ENCODE measurements around the gene TSC22D2.

TSC22D2 gene

DNA sequence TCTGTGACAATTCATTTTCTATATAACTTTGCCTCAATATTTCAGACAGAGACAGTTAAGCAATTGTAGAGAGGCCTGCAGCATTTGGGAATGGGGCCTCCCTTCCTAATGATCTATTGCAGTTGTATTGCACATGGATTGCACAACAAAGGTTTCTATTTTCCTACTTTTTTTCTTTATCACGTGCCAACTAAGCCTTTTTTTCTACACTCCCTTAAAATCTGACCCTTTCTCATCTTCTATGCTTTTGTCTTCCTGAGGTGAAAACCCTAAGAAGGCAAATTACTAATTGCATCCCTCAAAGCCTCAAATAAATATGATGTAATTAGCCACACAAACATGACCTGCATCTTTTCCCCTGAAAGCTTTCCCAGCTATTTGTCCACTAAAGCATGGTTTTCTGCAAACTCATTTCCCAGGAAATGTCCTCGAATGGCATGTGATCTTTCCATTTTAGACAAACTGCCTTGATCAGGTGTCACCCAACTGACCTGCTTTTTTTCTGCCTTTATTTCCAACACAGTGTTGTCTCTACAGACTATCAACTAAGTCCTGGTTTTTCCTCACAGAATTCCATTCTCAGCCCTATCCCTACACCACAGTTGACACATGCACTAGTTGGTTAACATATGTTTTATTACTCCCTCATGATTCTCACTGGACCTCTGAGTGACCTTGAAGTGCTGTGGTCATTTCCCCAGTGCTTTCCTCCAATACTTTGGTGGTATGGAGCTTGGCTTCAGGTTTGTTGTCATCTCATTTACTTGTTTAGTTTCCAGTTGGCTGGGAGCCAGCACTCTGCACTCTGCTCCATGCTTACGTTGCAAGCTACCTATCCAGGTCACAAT lies 31.9 kb upstream of the TSC22D2 start:
- Histone ChIP-seq H3K9me3 (ENCODE audit: severe bottlenecking) (no peaks in the 10 kb centered on the region), H3K36me3 (ENCODE audit: low read depth) (no peaks in the 10 kb centered on the region), H3K4me3 (ENCODE audit: severe bottlenecking) (no peak overlapping the region), H3K27me3 (ENCODE audit: insufficient read depth, poor library complexity, severe bottlenecking) (no peaks in the 10 kb centered on the region), H3K27ac (ENCODE audit: poor library complexity, severe bottlenecking) (peak overlapping the region; percentile 11), H3K4me1 (ENCODE audit: insufficient read depth, poor library complexity, severe bottlenecking) (peaks cover 34% of the 10 kb centered on the region)
- DNase-seq (ENCODE audit: low spot score) (no peak), ATAC-seq (ENCODE audit: low read depth) (no peak)
- TF ChIP-seq, protein P1, sequence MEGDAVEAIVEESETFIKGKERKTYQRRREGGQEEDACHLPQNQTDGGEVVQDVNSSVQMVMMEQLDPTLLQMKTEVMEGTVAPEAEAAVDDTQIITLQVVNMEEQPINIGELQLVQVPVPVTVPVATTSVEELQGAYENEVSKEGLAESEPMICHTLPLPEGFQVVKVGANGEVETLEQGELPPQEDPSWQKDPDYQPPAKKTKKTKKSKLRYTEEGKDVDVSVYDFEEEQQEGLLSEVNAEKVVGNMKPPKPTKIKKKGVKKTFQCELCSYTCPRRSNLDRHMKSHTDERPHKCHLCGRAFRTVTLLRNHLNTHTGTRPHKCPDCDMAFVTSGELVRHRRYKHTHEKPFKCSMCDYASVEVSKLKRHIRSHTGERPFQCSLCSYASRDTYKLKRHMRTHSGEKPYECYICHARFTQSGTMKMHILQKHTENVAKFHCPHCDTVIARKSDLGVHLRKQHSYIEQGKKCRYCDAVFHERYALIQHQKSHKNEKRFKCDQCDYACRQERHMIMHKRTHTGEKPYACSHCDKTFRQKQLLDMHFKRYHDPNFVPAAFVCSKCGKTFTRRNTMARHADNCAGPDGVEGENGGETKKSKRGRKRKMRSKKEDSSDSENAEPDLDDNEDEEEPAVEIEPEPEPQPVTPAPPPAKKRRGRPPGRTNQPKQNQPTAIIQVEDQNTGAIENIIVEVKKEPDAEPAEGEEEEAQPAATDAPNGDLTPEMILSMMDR (IDR thresholded peaks at IDR 0.05; ENCODE audit: poor library complexity, severe bottlenecking) = no peak

DNA sequence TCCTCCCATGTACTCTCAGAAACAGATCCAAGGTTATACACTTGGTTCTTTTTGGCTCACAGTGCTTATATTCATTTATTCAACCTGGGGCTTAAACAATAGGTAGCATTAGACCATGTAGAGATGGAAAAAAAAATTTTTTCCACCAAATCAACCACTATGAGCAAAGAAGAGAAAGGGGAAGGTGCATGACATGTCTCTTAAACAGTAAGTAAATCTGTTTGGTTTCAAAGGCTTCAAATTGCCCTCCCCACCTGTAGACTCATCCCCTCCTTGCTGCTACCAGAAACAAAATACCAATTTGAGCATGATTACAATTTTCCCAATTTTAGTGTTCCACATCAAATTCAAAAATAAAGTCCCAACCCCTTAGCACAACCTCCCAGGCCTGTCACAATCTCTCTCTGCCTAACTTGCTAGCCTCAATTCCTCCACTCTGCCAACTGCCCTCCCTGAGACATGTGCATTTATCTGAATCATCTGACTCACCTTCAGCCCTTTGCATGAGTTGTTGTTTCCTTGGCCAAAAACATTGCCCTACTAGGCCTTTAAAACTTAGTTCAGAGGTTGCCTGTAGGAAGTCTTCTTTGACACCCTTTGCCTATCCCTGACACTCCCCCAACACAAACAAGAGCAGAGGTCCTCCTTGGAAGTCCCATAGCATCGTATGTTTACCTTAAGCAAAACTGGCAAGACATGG lies 30.3 kb upstream of the TSC22D2 start:
- H3K9me3 ChIP-seq (ENCODE audit: severe bottlenecking) = no peaks in the 10 kb centered on the region
- H3K27me3 ChIP-seq (ENCODE audit: insufficient read depth, poor library complexity, severe bottlenecking) = no peaks in the 10 kb centered on the region
- no peaks in the 10 kb centered on the region for H3K36me3 ChIP-seq (ENCODE audit: low read depth)
- H3K4me1 ChIP-seq (ENCODE audit: insufficient read depth, poor library complexity, severe bottlenecking) = peaks cover 23% of the 10 kb centered on the region
- DNase-seq (ENCODE audit: low spot score) (no peak), ATAC-seq (ENCODE audit: low read depth) (no peak)
- no peak overlapping the region for H3K27ac ChIP-seq (ENCODE audit: poor library complexity, severe bottlenecking)
- no peak overlapping the region for H3K4me3 ChIP-seq (ENCODE audit: severe bottlenecking)
- TF ChIP-seq, protein P1 (IDR thresholded peaks at IDR 0.05; ENCODE audit: poor library complexity, severe bottlenecking) = no peak

DNA sequence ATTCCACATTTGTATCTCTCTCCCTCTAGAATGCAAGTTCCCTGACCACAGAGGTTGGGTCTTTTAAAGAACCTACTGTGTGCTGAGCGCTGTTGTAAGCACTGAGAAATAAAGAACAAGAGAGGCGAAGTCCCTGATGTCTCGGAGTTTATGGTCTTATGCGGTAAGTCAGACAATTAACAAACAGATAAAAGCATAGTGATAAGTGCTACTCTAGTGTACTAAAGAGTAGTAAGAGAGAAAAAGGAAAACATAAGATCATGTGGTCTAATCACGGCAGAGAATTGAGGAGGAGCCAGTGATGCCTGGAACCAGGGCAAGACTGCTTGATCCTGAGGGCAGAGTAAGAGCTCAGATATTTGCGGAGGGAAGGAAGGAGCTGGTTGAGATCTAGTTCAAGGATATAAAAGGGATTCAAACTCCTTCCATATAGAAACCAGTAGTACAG lies 29.8 kb upstream of the TSC22D2 start:
- DNase-seq (ENCODE audit: low spot score) = no peak
- Histone ChIP-seq H3K9me3 (ENCODE audit: severe bottlenecking) (no peaks in the 10 kb centered on the region), H3K4me1 (ENCODE audit: insufficient read depth, poor library complexity, severe bottlenecking) (peaks cover 18% of the 10 kb centered on the region), H3K36me3 (ENCODE audit: low read depth) (no peaks in the 10 kb centered on the region), H3K27ac (ENCODE audit: poor library complexity, severe bottlenecking) (no peak overlapping the region), H3K27me3 (ENCODE audit: insufficient read depth, poor library complexity, severe bottlenecking) (no peaks in the 10 kb centered on the region), H3K4me3 (ENCODE audit: severe bottlenecking) (no peak overlapping the region)
- ATAC-seq (ENCODE audit: low read depth) = no peak
- TF ChIP-seq, protein P1 (IDR thresholded peaks at IDR 0.05; ENCODE audit: poor library complexity, severe bottlenecking) = no peak

DNA sequence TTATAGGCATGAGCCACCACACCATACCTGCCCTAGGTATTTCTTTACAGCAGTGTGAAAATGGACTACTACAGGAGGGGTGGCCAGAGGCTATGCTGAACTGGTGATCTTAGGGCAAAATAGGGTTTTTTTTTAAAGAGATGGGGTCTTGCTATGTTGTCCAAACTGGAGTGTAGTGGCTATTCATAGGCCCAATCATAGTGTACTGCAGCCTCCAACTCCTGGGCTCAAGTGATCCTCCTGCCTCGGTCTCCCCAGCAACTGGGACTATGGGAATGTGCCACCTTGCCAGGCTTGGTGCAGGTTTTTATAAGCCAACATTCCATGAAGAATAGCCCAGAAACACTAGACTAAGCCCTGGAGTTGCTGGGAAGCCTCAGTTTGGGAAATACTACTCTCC lies 28.6 kb upstream of the TSC22D2 start:
- H3K36me3 ChIP-seq (ENCODE audit: low read depth) = no peaks in the 10 kb centered on the region
- ATAC-seq (ENCODE audit: low read depth) (no peak), DNase-seq (ENCODE audit: low spot score) (no peak)
- H3K9me3 ChIP-seq (ENCODE audit: severe bottlenecking) = no peaks in the 10 kb centered on the region
- TF ChIP-seq, protein P1 (IDR thresholded peaks at IDR 0.05; ENCODE audit: poor library complexity, severe bottlenecking) = no peak
- no peak overlapping the region for H3K27ac ChIP-seq (ENCODE audit: poor library complexity, severe bottlenecking)
- H3K4me1 ChIP-seq (ENCODE audit: insufficient read depth, poor library complexity, severe bottlenecking) = peaks cover 18% of the 10 kb centered on the region
- H3K27me3 ChIP-seq (ENCODE audit: insufficient read depth, poor library complexity, severe bottlenecking) = no peaks in the 10 kb centered on the region
- H3K4me3 ChIP-seq (ENCODE audit: severe bottlenecking) = no peak overlapping the region
